Neural cell (in vitro differentiated cells): ENCODE data around the gene GALNT14. TPM values are rescaled to one million over a fixed set of nuclear protein-coding genes. Genes with fewer than 3 reads are reported as not detected.

ENCODE experiments used
- H2AFZ ChIP-seq: fragments of 200-600, 300-800 bp; sonication (generic), shearing (Covaris generic); 2 replicates; pipeline ENCODE4 v1.6.0; 2014; ENCODE audit warnings: low read depth, mild to moderate bottlenecking, antibody characterized with exemption, low read length, moderate library complexity
- H3F3A ChIP-seq: fragments of 200-600 bp; shearing (Covaris generic); 2 replicates; pipeline ENCODE4 v1.6.1; 2016; ENCODE audit warnings: mild to moderate bottlenecking, moderate library complexity, mixed read lengths, antibody characterized with exemption, low read length; ENCODE audit not compliant: insufficient read depth, poor library complexity, severe bottlenecking
- H3K27ac ChIP-seq: fragments of 200-600, 300-800 bp; sonication (generic), shearing (Covaris generic); 2 replicates; pipeline ENCODE4 v1.5.1; 2014; ENCODE audit warnings: mild to moderate bottlenecking, low read length, moderate library complexity
- H3K27me3 ChIP-seq: fragments of 300-800, 200-600 bp; sonication (generic), shearing (Covaris generic); 2 replicates; pipeline ENCODE4 v1.6.0; 2014; ENCODE audit warnings: mild to moderate bottlenecking, low read depth, low read length, moderate library complexity; ENCODE audit not compliant: insufficient read depth
- H3K36me3 ChIP-seq: fragments of 300-800, 200-600 bp; sonication (generic), shearing (Covaris generic); 2 replicates; pipeline ENCODE4 v1.5.1; 2014; ENCODE audit warnings: mild to moderate bottlenecking, antibody characterized with exemption, low read length, moderate library complexity; ENCODE audit not compliant: insufficient read depth
- H3K4me2 ChIP-seq: fragments of 300-800, 200-600 bp; sonication (generic), shearing (Covaris generic); 2 replicates; pipeline ENCODE4 v1.6.0; 2014; ENCODE audit warnings: mild to moderate bottlenecking, low read length
- H3K4me3 ChIP-seq: fragments of 300-800, 200-600 bp; sonication (generic), shearing (Covaris generic); 2 replicates; pipeline ENCODE4 v1.5.1; 2014; ENCODE audit warnings: mild to moderate bottlenecking, low read length, moderate library complexity
- H3K79me2 ChIP-seq: fragments of 200-600 bp; shearing (Covaris generic); replicated peaks from 2 replicates; pipeline ENCODE4 v1.6.0; 2014; ENCODE audit warnings: mild to moderate bottlenecking, low read length, moderate library complexity; ENCODE audit not compliant: insufficient read depth
- H3K9ac ChIP-seq: fragments of 300-800, 200-600 bp; sonication (generic), shearing (Covaris generic); 2 replicates; pipeline ENCODE4 v1.6.1; 2016; ENCODE audit warnings: mild to moderate bottlenecking, low read length, mixed read lengths
- H3K9me2 ChIP-seq: fragments of 200-600 bp; shearing (Covaris generic); 2 replicates; pipeline ENCODE4 v1.6.1; 2016; ENCODE audit warnings: mild to moderate bottlenecking, low read length, mixed read lengths; ENCODE audit not compliant: insufficient read depth
- H3K9me3 ChIP-seq: fragments of 200-600, 300-800 bp; sonication (generic), shearing (Covaris generic); 2 replicates; pipeline ENCODE4 v1.6.1; 2016; ENCODE audit warnings: mild to moderate bottlenecking, mixed run types, low read length, moderate library complexity, mixed read lengths
- H4K20me1 ChIP-seq: fragments of 200-600 bp; shearing (Covaris generic); 2 replicates; pipeline ENCODE4 v1.6.1; 2016; ENCODE audit warnings: mild to moderate bottlenecking, mixed run types; ENCODE audit not compliant: insufficient read depth
- CTCF ChIP-seq: fragments of 450-650 bp; IDR thresholded peaks from 2 replicates; pipeline ENCODE4 v1.5.1; 2014; ENCODE audit warnings: antibody characterized with exemption, mild to moderate bottlenecking, moderate library complexity; ENCODE audit not compliant: poor library complexity, severe bottlenecking
- EP300 ChIP-seq: fragments of 450-650 bp; conservative IDR thresholded peaks from 2 replicates; pipeline ENCODE4 v1.6.1; 2014; ENCODE audit warnings: antibody characterized with exemption, mild to moderate bottlenecking, moderate library complexity; ENCODE audit not compliant: poor library complexity, severe bottlenecking
- EZH2 ChIP-seq: fragments of 200-600, 300-800 bp; shearing (Covaris generic), sonication (generic); IDR thresholded peaks from 2 replicates; pipeline ENCODE4 v1.6.1; 2014; ENCODE audit warnings: antibody characterized with exemption, low read length, borderline replicate concordance, mild to moderate bottlenecking; ENCODE audit not compliant: insufficient read depth, poor library complexity, severe bottlenecking
- MXI1 ChIP-seq: fragments of 450-650 bp; conservative IDR thresholded peaks from 2 replicates; pipeline ENCODE4 v1.6.1; 2014; ENCODE audit warnings: antibody characterized with exemption, mild to moderate bottlenecking; ENCODE audit not compliant: poor library complexity, severe bottlenecking
- POLR2AphosphoS5 ChIP-seq: IDR thresholded peaks from 2 replicates; pipeline ENCODE4 v1.6.1; 2012
- RAD21 ChIP-seq: fragments of 450-650 bp; conservative IDR thresholded peaks from 2 replicates; pipeline ENCODE4 v1.6.1; 2014; ENCODE audit warnings: antibody characterized with exemption, mild to moderate bottlenecking, moderate library complexity
- SMC3 ChIP-seq: fragments of 450-650 bp; conservative IDR thresholded peaks from 2 replicates; pipeline ENCODE4 v1.6.1; 2014; ENCODE audit warnings: antibody characterized with exemption, mild to moderate bottlenecking, moderate library complexity; ENCODE audit not compliant: poor library complexity
- TAF1 ChIP-seq: IDR thresholded peaks from 2 replicates; pipeline ENCODE4 v1.6.1; 2012; ENCODE audit warnings: low read depth
- polyA plus RNA-seq: library from polyadenylated mRNA; depleted of rRNA; stranded (reverse); fragments of >200 nt; gene quantifications from 2 replicates; pipeline ENCODE4 v1.2.3, GENCODE V29; 2014
- TF ChIP-seq, protein P1 (sequence below): IDR thresholded peaks from 2 replicates; pipeline ENCODE4 v1.6.1; 2012; ENCODE audit warnings: borderline replicate concordance

GALNT14 gene
- polyA plus RNA-seq, 1 donor from 2014 or later, result 15.9 TPM

DNA sequence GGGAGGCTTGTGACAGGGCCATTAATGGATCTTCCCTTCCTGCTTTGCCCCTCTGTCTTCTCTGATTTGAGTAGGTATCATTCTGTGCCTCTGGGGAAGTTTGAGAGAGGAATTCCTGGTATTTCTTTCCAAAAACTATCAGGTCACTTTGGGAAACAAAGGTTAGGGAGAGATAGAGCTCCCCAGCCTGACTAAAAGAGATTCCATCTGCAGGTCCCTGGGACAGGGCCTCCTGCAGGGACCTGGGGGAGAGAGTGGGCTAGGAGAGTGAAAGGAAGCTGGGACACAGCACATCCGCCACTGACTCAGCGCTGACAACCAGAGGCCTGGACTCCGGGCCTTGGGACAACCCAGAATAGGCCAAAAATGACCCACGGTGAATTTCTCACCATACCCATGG, 6.4 kb downstream of the GALNT14 start:
- peaks cover 25% of the 10 kb centered on the region for H3K27me3 ChIP-seq
- H3K9me2 ChIP-seq, result no peaks in the 10 kb centered on the region
- H3K36me3 ChIP-seq, result no peaks in the 10 kb centered on the region
- H3K9ac ChIP-seq, result no peak overlapping the region
- H3K4me2 ChIP-seq, result no peak overlapping the region
- no peak overlapping the region for H3K4me3 ChIP-seq
- H4K20me1 ChIP-seq, result no peaks in the 10 kb centered on the region
- no peaks in the 10 kb centered on the region for H3F3A ChIP-seq
- H3K27ac ChIP-seq, result no peak overlapping the region
- TF ChIP-seq EZH2, result no peak
- no peak for TF ChIP-seq POLR2AphosphoS5
- TF ChIP-seq CTCF, result no peak
- TF ChIP-seq TAF1, result no peak
- no peak for TF ChIP-seq RAD21
- TF ChIP-seq, protein P1, sequence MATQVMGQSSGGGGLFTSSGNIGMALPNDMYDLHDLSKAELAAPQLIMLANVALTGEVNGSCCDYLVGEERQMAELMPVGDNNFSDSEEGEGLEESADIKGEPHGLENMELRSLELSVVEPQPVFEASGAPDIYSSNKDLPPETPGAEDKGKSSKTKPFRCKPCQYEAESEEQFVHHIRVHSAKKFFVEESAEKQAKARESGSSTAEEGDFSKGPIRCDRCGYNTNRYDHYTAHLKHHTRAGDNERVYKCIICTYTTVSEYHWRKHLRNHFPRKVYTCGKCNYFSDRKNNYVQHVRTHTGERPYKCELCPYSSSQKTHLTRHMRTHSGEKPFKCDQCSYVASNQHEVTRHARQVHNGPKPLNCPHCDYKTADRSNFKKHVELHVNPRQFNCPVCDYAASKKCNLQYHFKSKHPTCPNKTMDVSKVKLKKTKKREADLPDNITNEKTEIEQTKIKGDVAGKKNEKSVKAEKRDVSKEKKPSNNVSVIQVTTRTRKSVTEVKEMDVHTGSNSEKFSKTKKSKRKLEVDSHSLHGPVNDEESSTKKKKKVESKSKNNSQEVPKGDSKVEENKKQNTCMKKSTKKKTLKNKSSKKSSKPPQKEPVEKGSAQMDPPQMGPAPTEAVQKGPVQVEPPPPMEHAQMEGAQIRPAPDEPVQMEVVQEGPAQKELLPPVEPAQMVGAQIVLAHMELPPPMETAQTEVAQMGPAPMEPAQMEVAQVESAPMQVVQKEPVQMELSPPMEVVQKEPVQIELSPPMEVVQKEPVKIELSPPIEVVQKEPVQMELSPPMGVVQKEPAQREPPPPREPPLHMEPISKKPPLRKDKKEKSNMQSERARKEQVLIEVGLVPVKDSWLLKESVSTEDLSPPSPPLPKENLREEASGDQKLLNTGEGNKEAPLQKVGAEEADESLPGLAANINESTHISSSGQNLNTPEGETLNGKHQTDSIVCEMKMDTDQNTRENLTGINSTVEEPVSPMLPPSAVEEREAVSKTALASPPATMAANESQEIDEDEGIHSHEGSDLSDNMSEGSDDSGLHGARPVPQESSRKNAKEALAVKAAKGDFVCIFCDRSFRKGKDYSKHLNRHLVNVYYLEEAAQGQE, result no peak
- TF ChIP-seq MXI1, result no peak
- no peak for TF ChIP-seq EP300
- TF ChIP-seq SMC3, result no peak
- no peaks in the 10 kb centered on the region for H3K9me3 ChIP-seq
- no peaks in the 10 kb centered on the region for H3K79me2 ChIP-seq
- no peak overlapping the region for H2AFZ ChIP-seq

GRCh38 chr2:31129375-31130171, 8.7 kb downstream of the GALNT14 start:
- H4K20me1 ChIP-seq, result no peaks in the 10 kb centered on the region
- no peaks in the 10 kb centered on the region for H3K9me2 ChIP-seq
- H3K36me3 ChIP-seq, result no peaks in the 10 kb centered on the region
- H2AFZ ChIP-seq, result no peak overlapping the region
- peaks cover 2% of the 10 kb centered on the region for H3K27me3 ChIP-seq
- no peak overlapping the region for H3K9ac ChIP-seq
- no peaks in the 10 kb centered on the region for H3K9me3 ChIP-seq
- no peaks in the 10 kb centered on the region for H3F3A ChIP-seq
- H3K4me2 ChIP-seq, result no peak overlapping the region
- H3K79me2 ChIP-seq, result no peaks in the 10 kb centered on the region
- H3K4me3 ChIP-seq, result peak overlapping the region; percentile 2
- TF ChIP-seq SMC3, result no peak
- TF ChIP-seq EZH2, result no peak
- TF ChIP-seq TAF1, result no peak
- TF ChIP-seq CTCF, result no peak
- TF ChIP-seq, protein P1, result no peak
- no peak for TF ChIP-seq POLR2AphosphoS5
- TF ChIP-seq RAD21, result no peak
- no peak for TF ChIP-seq EP300
- TF ChIP-seq MXI1, result no peak
- H3K27ac ChIP-seq, result peak overlapping the region; percentile 9
